ENCODE measurements around the gene ETV4. TPM values are rescaled to one million over a fixed set of nuclear protein-coding genes. Genes with fewer than 3 reads are reported as not detected.

The ETV4 gene
- total and polyA plus RNA-seq, 7 donors: 0.21 to 0.44 (median 0.31) TPM

DNA sequence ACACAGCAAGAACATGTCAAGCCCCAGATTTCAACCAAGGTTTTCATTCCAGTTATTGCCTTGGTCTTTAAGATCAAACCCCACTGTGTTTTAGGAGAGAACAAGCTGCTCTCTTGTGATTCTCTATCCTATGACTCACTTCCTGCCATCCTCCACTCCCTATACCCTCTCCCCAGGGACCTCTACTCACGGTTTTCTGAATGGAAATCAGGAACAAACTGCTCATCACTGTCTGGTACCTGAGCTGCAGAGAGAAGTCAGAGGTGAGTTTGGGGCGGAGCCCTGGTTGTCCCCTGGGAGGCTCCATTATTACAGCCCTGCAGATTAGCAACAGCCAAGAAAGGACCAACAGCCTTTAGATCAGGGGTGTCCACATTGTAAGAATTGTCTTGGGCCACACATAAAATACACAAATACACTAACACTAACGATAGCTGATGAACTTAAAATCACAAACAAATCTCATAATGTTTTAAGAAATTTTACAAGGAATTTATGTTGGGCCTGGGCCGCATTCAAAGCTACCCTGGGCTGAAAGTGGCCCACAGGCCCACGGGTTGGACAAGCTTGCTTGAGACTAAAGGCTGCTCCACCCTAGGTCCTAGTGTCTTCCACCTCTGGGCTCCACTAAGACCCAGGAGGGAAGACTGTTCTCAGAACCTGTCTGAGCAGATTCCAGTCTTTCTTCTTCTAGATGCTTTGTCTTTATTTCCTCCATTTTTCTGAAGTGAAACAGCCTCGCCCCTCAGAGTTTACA is 9.7 kb downstream of the ETV4 start:
- H3K9me3 ChIP-seq: no peaks in the 10 kb centered on the region
- no peaks in the 10 kb centered on the region for H3K36me3 ChIP-seq (ENCODE audit: insufficient read depth in 1 of 2, low read depth in 1 of 2)
- H3K27ac ChIP-seq: no peak overlapping the region
- ATAC-seq (no peak), DNase-seq (no peak)
- peaks cover 6% of the 10 kb centered on the region for H3K4me1 ChIP-seq
- intact Hi-C loops (cut with DNase I): no loop called here
- WGBS, 3 donors: 74 to 83% (median 76%) methylated on average over 6 of the region's 6 CpGs
- H3K27me3 ChIP-seq (ENCODE audit: insufficient read depth in 3 of 3, low read length in 2 of 3): no peaks in the 10 kb centered on the region
- H3K4me3 ChIP-seq: no peak overlapping the region
- TF ChIP-seq, protein P1, sequence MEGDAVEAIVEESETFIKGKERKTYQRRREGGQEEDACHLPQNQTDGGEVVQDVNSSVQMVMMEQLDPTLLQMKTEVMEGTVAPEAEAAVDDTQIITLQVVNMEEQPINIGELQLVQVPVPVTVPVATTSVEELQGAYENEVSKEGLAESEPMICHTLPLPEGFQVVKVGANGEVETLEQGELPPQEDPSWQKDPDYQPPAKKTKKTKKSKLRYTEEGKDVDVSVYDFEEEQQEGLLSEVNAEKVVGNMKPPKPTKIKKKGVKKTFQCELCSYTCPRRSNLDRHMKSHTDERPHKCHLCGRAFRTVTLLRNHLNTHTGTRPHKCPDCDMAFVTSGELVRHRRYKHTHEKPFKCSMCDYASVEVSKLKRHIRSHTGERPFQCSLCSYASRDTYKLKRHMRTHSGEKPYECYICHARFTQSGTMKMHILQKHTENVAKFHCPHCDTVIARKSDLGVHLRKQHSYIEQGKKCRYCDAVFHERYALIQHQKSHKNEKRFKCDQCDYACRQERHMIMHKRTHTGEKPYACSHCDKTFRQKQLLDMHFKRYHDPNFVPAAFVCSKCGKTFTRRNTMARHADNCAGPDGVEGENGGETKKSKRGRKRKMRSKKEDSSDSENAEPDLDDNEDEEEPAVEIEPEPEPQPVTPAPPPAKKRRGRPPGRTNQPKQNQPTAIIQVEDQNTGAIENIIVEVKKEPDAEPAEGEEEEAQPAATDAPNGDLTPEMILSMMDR (IDR thresholded peaks at IDR 0.05): no peak

DNA sequence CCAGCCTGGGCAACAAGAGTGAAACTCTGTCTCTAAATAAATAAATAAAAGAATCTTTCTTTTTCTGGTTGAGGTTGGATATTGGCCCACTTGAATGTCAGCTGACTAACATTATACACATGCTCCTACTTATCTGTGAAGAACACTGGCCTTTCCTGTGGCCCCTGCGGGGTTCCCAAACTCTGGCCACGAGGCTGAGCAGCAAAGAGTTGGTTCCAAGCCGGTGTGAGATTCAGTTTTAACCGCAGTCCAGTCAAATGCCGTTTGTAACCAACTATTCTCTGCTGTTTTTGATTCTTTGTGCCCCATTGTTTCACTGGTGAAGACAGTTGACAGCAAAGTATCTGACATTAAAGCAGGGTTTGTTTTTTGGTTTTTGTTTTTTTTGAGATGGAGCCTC is 11.2 kb downstream of the ETV4 start:
- intact Hi-C loops (cut with DNase I): no loop called here
- no peaks in the 10 kb centered on the region for H3K27me3 ChIP-seq (ENCODE audit: insufficient read depth in 3 of 3, low read length in 2 of 3)
- no peak overlapping the region for H3K4me3 ChIP-seq
- H3K36me3 ChIP-seq (ENCODE audit: insufficient read depth in 1 of 2, low read depth in 1 of 2): no peaks in the 10 kb centered on the region
- no peak for ATAC-seq
- TF ChIP-seq, protein P1 (IDR thresholded peaks at IDR 0.05): no peak
- peaks cover 21% of the 10 kb centered on the region for H3K4me1 ChIP-seq
- no peak overlapping the region for H3K27ac ChIP-seq
- no peaks in the 10 kb centered on the region for H3K9me3 ChIP-seq
- WGBS, 3 donors: 90 to 94% (median 90%) methylated on average over 5 of the region's 5 CpGs
- DNase-seq: no peak

DNA sequence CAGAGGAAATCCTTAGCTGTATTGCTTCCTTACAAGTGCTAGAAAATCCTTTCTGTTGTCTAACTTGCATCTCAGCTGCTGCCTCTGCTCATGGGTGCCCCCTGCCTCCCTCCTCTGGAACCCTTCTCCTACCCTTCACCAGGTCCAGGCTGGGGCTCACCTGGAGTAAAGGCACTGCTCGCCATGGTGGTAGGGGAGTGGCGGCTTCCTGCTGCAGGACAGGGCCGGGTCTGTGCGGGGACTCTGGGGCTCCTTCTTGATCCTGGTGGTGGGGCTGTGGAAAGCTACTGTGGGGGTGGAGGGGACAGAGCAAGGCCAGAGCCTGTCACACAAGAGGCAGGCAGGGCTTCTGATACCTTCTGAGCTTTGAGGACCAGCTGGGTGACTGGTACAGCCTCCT is 12.4 kb downstream of the ETV4 start:
- Histone ChIP-seq H3K27me3 (ENCODE audit: insufficient read depth in 3 of 3, low read length in 2 of 3) (no peaks in the 10 kb centered on the region), H3K27ac (no peak overlapping the region), H3K4me1 (peaks cover 23% of the 10 kb centered on the region), H3K4me3 (no peak overlapping the region), H3K36me3 (ENCODE audit: insufficient read depth in 1 of 2, low read depth in 1 of 2) (no peaks in the 10 kb centered on the region), H3K9me3 (no peaks in the 10 kb centered on the region)
- ATAC-seq: no peak
- TF ChIP-seq, protein P1 (IDR thresholded peaks at IDR 0.05): no peak
- intact Hi-C loops (cut with DNase I): no loop called here
- 95 to 97% (median 96%) methylated on average over 4 of the region's 4 CpGs for WGBS, 3 donors
- DNase-seq: no peak

DNA sequence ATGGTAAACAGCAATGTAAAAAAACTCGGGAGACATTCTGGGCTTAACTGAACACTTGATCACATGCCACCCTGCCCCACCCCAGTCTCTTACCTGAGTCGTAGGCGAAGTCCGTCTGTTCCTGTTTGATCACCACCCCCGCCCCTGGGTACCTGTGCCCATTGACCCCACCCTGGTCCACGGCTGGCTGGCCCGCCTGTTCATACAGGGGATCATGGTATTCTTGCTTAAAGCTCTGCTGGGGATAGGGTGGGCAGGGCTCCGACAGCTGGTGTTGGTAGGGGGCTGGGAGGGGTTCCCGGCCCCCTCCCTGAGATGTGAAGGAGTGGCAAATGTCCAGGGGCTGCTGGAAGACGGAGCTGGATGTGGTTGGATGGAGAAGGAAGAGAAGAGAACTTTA is 13.6 kb downstream of the ETV4 start:
- ATAC-seq (no peak), DNase-seq (no peak)
- H3K27me3 ChIP-seq (ENCODE audit: insufficient read depth in 3 of 3, low read length in 2 of 3): no peaks in the 10 kb centered on the region
- H3K4me3 ChIP-seq: no peak overlapping the region
- TF ChIP-seq, protein P1 (IDR thresholded peaks at IDR 0.05): no peak
- H3K9me3 ChIP-seq: no peaks in the 10 kb centered on the region
- no peak overlapping the region for H3K27ac ChIP-seq
- 88 to 91% (median 89%) methylated on average over 10 of the region's 10 CpGs for WGBS, 3 donors
- H3K4me1 ChIP-seq: peaks cover 27% of the 10 kb centered on the region
- no peaks in the 10 kb centered on the region for H3K36me3 ChIP-seq (ENCODE audit: insufficient read depth in 1 of 2, low read depth in 1 of 2)
- intact Hi-C loops (cut with DNase I): no loop called here

DNA sequence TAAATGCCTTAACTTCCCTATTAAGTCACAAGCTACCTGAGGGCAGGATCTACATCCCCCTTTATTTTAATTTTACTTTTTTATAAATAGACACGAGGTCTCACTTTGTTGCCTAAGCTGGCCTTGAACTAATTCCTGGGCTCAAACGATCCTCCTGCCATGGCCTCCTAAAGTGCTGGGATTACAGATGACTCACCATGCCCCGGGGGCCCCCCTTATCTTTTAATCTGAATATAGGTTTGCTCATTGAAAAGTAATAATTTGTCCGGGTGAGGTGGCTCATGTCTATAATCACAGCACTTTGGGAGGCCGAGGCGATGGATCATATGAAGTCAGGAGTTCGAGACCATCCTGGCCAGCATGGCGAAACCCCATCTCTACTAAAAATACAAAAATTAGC is 14.2 kb downstream of the ETV4 start:
- 86 to 92% (median 87%) methylated on average over 8 of the region's 8 CpGs for WGBS, 3 donors
- TF ChIP-seq, protein P1 (IDR thresholded peaks at IDR 0.05): no peak
- intact Hi-C loops (cut with DNase I): no loop called here
- no peak for ATAC-seq
- no peak for DNase-seq
- Histone ChIP-seq H3K27ac (no peak overlapping the region), H3K4me1 (peaks cover 27% of the 10 kb centered on the region), H3K27me3 (ENCODE audit: insufficient read depth in 3 of 3, low read length in 2 of 3) (no peaks in the 10 kb centered on the region), H3K9me3 (no peaks in the 10 kb centered on the region), H3K4me3 (no peak overlapping the region), H3K36me3 (ENCODE audit: insufficient read depth in 1 of 2, low read depth in 1 of 2) (no peaks in the 10 kb centered on the region)

Measured in psoas muscle (tissue), 8 donors.